Activated CD4-positive, alpha-beta T cell treated with anti-CD3 and anti-CD28 coated beads for 36 hours (primary cell): ENCODE measurements around the gene HNRNPA3. TPM values are rescaled to one million over a fixed set of nuclear protein-coding genes. Genes with fewer than 3 reads are reported as not detected.

ENCODE experiments used
- ATAC-seq: fragments of 200-7000 bp; cut with Tn5 transposase; one replicate; pipeline ENCODE4 v1.10.0; 2021; ENCODE audit warnings: mild to moderate bottlenecking, moderate library complexity
- CTCF ChIA-PET: fragments of 350-600 bp; sonication (Branson Sonifier 250); formaldehyde crosslinking; loops from one replicate; lab custom pipeline; 2021; ENCODE audit warnings: antibody characterized with exemption; lab: Charles Lee
- POLR2A ChIA-PET: fragments of 350-600 bp; sonication (Branson Sonifier 250); formaldehyde crosslinking; loops from one replicate; lab custom pipeline; 2021; ENCODE audit warnings: antibody characterized with exemption, inconsistent platforms; lab: Charles Lee
- DNase-seq: peaks from one replicate; pipeline ENCODE4 v3.0.0-alpha.2; 2020
- H3K27ac Mint-ChIP-seq: one replicate; pipeline ENCODE4 v1.8.0; 2021; ENCODE audit warnings: mixed read lengths
- H3K27me3 Mint-ChIP-seq: one replicate; pipeline ENCODE4 v1.8.0; 2021; ENCODE audit warnings: mixed read lengths
- H3K36me3 Mint-ChIP-seq: one replicate; pipeline ENCODE4 v1.8.0; 2021; ENCODE audit warnings: low read depth, mixed read lengths
- H3K4me1 Mint-ChIP-seq: one replicate; pipeline ENCODE4 v1.8.0; 2021; ENCODE audit warnings: mixed read lengths
- H3K4me3 Mint-ChIP-seq: one replicate; pipeline ENCODE4 v1.8.0; 2021; ENCODE audit warnings: mild to moderate bottlenecking, moderate library complexity, mixed read lengths
- H3K9me3 Mint-ChIP-seq: one replicate; pipeline ENCODE4 v1.8.0; 2021; ENCODE audit warnings: low read depth, mixed read lengths
- intact Hi-C, 2 experiments: fragments of 100-400 bp; cut with DNase I in 1 of 2; cut with micrococcal nuclease in 1 of 2; formaldehyde crosslinking; loops; one replicate each; pipeline versions ENCODE4 v1.14.2 to v1.15.1; 2022 to 2024; cut with DNase I, micrococcal nuclease
- total RNA-seq, 2 experiments: library from RNA; stranded (reverse); gene quantifications; one replicate each; pipeline ENCODE4 v1.2.3, GENCODE V29; 2021

HNRNPA3 gene
- total RNA-seq, 2 experiments from 2014 or later = 200 to 290 TPM

DNA sequence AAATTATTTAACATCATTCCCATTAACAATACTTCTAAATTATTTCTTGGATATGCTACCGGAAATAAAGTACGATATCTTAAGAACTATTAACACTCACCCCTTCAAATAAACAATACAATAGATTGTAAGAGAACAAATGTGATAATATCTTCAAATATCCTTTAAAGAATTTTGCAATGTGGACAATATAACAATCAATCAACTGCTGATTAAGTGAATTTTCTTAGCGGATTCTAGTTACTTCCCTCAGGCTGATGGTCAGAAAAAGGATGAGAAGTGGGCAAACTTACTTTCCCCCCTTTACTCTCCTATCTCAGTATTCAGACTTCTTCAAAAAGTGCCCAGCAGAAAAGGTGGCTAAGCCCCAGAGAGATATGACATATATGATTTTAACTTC is 41.1 kb downstream of the HNRNPA3 start:
- Mint-ChIP-seq H3K27me3 (no peaks in the 10 kb centered on the region), H3K27ac (no peak overlapping the region), H3K4me1 (peaks cover 89% of the 10 kb centered on the region), H3K4me3 (no peak overlapping the region), H3K9me3 (peaks cover 4% of the 10 kb centered on the region), H3K36me3 (peaks cover 65% of the 10 kb centered on the region)
- CTCF ChIA-PET = interaction anchor here (1.6 to 2.2 kb wide), 3 partner anchors 10 to 21 kb away, joined by 5 to 14 read pairs (median 14); partner anchors contain the start of gene NFE2L2
- POLR2A ChIA-PET = interaction anchor here (0.8 kb wide), 1 partner anchor 9 kb away, joined by 6 read pairs; no protein-coding TSS in a partner anchor
- DNase-seq (no peak), ATAC-seq (no peak)
- intact Hi-C loops = no loop called here

DNA sequence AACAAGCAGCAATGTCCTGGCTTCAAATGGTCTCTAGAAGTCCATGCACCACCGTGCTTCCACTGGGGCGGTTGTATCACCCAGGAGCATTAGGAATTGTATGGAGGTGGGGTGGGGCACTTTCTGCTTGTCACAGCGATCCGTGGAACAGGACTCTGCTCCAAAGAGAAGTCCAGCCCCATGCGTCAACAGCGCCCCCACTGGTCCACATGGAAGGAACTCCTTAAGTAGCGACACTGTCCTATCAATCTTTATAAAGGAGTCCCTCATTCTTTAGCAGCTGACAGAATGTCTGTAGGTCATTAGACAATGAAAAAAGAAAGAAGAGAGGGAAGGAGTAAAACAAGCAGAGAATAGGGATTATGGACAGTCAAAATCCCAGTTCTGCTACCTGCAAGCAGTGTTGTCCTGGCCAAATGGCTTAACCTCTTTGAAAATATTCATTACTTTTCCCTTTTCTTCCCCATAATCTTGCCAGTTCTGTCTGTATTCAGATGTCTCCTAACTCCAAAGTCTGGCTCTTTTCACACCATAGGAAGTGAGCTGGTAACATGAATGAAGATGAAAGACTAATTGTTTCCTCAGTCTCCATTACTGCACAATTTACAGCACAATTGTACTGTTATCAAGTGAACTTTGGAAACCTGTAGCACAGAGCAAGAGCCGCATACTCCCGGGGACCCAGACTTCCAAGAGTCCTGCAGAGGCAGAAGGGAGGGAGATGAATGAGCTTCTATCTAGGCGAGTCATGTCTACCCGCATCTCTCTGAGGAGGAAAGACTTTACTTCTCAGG is 42.0 kb downstream of the HNRNPA3 start:
- no peak for ATAC-seq

DNA sequence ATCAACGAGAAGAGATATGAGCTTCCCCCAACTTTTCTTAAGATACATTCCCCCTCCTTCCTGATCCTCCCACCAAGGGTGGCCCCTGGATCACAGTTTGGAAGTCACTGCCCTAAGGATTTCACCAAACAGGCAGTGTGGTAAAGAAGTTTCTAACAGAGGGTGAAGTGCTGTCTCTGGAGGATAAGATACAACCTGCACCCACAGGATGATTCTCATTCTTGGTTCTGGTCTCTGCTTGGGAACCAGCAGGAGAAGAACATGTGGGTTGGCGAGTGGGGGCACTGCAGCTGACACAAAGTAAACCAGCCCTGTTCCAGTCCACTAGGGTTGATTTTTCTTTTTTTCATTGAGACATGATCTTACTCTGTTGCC is 42.6 kb downstream of the HNRNPA3 start:
- peaks cover 72% of the 10 kb centered on the region for H3K36me3 Mint-ChIP-seq
- no peak for ATAC-seq
- H3K4me3 Mint-ChIP-seq = no peak overlapping the region

More for the DNA sequence above, 42.0 kb downstream of the HNRNPA3 start:
- Mint-ChIP-seq H3K27me3 (no peaks in the 10 kb centered on the region), H3K27ac (peak overlapping the region; percentile 88), H3K36me3 (peaks cover 69% of the 10 kb centered on the region), H3K4me1 (peaks cover 95% of the 10 kb centered on the region), H3K4me3 (no peak overlapping the region), H3K9me3 (peaks cover 4% of the 10 kb centered on the region)
- peak; percentile 58 for DNase-seq
- POLR2A ChIA-PET = interaction anchor here (1.0 to 1.5 kb wide), 5 partner anchors 9 to 37 kb away, joined by 3 to 5 read pairs (median 3); no protein-coding TSS in a partner anchor
- intact Hi-C loops = loop anchor here in 1 of 2 experiments (1.0 kb wide), 1 partner anchor 9 kb away; no protein-coding TSS in a partner anchor
- CTCF ChIA-PET = interaction anchor here (0.9 to 2.2 kb wide), 9 partner anchors 9 to 90 kb away, joined by 3 to 14 read pairs (median 4); partner anchors contain the start of gene NFE2L2

DNA sequence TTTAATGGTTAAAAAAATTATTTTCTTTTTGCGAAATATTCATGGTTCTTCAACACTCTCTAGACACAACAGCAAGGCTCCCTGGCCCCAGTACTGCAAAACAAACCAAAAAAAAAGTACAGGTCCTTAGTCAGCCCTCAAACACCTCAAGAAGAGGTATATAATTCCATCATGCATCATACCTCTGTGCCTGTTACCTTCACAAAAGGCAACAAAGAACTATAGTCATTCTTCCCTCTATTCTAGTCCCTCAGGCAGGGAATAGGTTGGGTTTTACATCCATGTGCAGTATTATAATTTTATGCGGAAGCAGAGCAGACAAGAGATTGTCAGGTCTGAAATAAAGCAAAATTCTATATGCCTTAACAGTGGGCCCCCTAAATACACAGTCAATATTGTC is 43.4 kb downstream of the HNRNPA3 start:
- no peaks in the 10 kb centered on the region for H3K27me3 Mint-ChIP-seq
- DNase-seq = no peak
- H3K36me3 Mint-ChIP-seq = peaks cover 69% of the 10 kb centered on the region
- ChIA-PET POLR2A (interaction anchor here (0.9 to 1.5 kb wide), 3 partner anchors 9 to 36 kb away, joined by 3 read pairs; no protein-coding TSS in a partner anchor), CTCF (interaction anchor here (0.7 to 1.4 kb wide), 5 partner anchors 27 to 91 kb away, joined by 3 to 6 read pairs (median 3); no protein-coding TSS in a partner anchor)
- peaks cover 93% of the 10 kb centered on the region for H3K4me1 Mint-ChIP-seq
- peak overlapping the region; percentile 79 for H3K27ac Mint-ChIP-seq
- H3K9me3 Mint-ChIP-seq = peaks cover 4% of the 10 kb centered on the region
- intact Hi-C loops = no loop called here
- H3K4me3 Mint-ChIP-seq = no peak overlapping the region
- no peak for ATAC-seq

More for the DNA sequence above, 42.6 kb downstream of the HNRNPA3 start:
- H3K27ac Mint-ChIP-seq = peak overlapping the region; percentile 88
- peaks cover 94% of the 10 kb centered on the region for H3K4me1 Mint-ChIP-seq
- ChIA-PET CTCF (interaction anchor here (0.9 to 2.2 kb wide), 10 partner anchors 9 to 91 kb away, joined by 3 to 14 read pairs (median 4); partner anchors contain the start of gene NFE2L2), POLR2A (interaction anchor here (1.0 to 1.5 kb wide), 5 partner anchors 8 to 37 kb away, joined by 3 to 5 read pairs (median 3); no protein-coding TSS in a partner anchor)
- intact Hi-C loops = loop anchor here in 1 of 2 experiments (1.0 kb wide), 1 partner anchor 10 kb away; no protein-coding TSS in a partner anchor
- no peaks in the 10 kb centered on the region for H3K27me3 Mint-ChIP-seq
- H3K9me3 Mint-ChIP-seq = peaks cover 4% of the 10 kb centered on the region
- DNase-seq = no peak

DNA sequence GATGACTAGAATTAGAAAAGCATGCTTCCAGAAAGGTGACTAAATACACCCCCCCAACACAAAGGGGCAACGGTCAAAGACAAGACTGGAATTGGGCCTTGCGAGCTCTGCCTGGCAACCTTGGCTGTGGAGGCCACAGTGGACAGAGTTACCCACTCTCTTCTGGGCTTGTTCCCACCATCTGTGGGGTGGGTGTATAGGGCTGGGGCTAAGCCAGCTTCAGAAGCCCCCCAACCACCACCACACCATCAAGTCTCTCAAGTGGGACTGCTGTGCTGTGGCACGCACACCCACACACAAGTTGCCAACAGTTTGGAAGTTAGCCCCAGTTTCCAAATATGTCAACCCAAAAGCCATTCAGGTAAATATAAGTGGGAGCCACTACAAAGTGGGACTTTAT is 44.1 kb downstream of the HNRNPA3 start:
- peaks cover 69% of the 10 kb centered on the region for H3K36me3 Mint-ChIP-seq
- DNase-seq (no peak), ATAC-seq (no peak)
- ChIA-PET CTCF (interaction anchor here (0.7 to 1.4 kb wide), 4 partner anchors 9 to 92 kb away, joined by 3 read pairs; no protein-coding TSS in a partner anchor), POLR2A (interaction anchor here (0.9 kb wide), 1 partner anchor 17 kb away, joined by 3 read pairs; no protein-coding TSS in a partner anchor)
- H3K4me3 Mint-ChIP-seq = no peak overlapping the region
- H3K27ac Mint-ChIP-seq = peak overlapping the region; percentile 79
- H3K4me1 Mint-ChIP-seq = peaks cover 93% of the 10 kb centered on the region
- no peaks in the 10 kb centered on the region for H3K27me3 Mint-ChIP-seq
- intact Hi-C loops = no loop called here
- H3K9me3 Mint-ChIP-seq = peaks cover 4% of the 10 kb centered on the region

DNA sequence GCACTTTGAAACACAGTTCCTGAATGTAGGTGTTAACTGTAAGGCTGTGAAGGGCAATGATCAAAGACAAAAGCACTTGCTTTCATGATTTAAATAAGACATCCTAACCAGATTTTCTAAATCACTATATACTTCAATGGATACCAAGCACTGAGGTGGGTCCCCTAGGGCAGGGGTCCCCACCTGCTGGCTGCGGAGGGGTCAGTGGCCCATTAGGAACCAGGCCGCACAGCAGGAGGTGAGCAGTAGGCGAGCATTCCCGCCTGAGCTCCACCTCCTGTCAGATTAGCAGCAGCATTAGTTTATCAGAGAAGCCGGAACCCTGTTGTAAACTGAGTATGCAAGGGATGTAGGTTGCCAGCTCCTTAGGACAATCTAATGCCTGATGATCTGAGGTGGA is 44.9 kb downstream of the HNRNPA3 start:
- DNase-seq (no peak), ATAC-seq (no peak)
- no peak overlapping the region for H3K4me3 Mint-ChIP-seq
- ChIA-PET CTCF (interaction anchor here (0.9 to 1.4 kb wide), 3 partner anchors 9 to 79 kb away, joined by 3 read pairs; no protein-coding TSS in a partner anchor), POLR2A (no interaction called here)
- H3K27me3 Mint-ChIP-seq = no peaks in the 10 kb centered on the region
- peaks cover 69% of the 10 kb centered on the region for H3K36me3 Mint-ChIP-seq
- intact Hi-C loops = no loop called here
- peaks cover 4% of the 10 kb centered on the region for H3K9me3 Mint-ChIP-seq
- H3K4me1 Mint-ChIP-seq = peaks cover 91% of the 10 kb centered on the region
- peak overlapping the region; percentile 79 for H3K27ac Mint-ChIP-seq

DNA sequence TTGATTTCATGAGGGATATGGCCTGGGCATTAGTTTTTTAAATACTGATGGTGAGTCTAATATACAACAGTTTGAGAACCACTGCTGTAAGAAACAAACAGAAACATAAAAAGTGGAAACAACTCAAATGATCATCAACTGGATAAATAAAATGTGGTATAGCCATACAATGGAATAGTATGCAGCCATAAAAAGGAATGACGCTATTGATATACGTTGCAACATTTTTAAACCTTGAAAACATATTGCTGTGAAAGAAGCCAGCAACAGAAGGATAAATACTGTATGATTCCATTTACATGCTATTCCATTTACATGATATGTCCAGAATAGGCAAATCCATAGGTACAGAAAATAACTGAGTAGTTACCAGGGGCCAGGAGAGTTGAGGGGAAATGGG is 45.5 kb downstream of the HNRNPA3 start:
- H3K4me3 Mint-ChIP-seq = no peak overlapping the region
- ATAC-seq = no peak
- H3K27me3 Mint-ChIP-seq = no peaks in the 10 kb centered on the region
- ChIA-PET POLR2A (no interaction called here), CTCF (no interaction called here)
- H3K36me3 Mint-ChIP-seq = peaks cover 68% of the 10 kb centered on the region
- peak overlapping the region; percentile 79 for H3K27ac Mint-ChIP-seq
- DNase-seq = no peak
- peaks cover 86% of the 10 kb centered on the region for H3K4me1 Mint-ChIP-seq
- intact Hi-C loops = no loop called here
- peaks cover 4% of the 10 kb centered on the region for H3K9me3 Mint-ChIP-seq

DNA sequence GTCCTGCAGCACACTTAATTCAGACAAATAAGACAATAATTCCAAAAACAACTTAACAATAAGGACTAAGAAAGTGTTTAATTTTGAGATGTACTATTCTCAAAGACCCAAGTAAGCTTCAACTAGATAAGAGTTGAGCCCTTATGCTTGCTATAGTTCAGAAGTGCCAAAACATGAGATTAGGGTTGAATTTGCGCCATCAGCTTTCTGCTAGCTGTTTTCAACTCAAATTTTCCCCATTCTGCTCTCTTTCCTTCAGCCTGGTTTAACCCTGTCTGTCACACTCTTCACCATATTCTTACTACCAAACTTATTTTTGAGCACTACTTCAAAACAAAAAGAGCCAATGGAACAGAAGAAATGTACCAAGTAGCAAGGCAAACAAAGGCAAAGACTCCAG is 47.8 kb downstream of the HNRNPA3 start:
- ChIA-PET CTCF (interaction anchor here (0.5 to 1.5 kb wide), 5 partner anchors 9 to 156 kb away, joined by 3 to 4 read pairs (median 3); no protein-coding TSS in a partner anchor), POLR2A (interaction anchor here (0.6 to 0.8 kb wide), 2 partner anchors 39 to 297 kb away, joined by 5 read pairs; no protein-coding TSS in a partner anchor)
- Mint-ChIP-seq H3K36me3 (peaks cover 54% of the 10 kb centered on the region), H3K9me3 (peaks cover 4% of the 10 kb centered on the region), H3K4me3 (peak overlapping the region; percentile 91), H3K4me1 (peaks cover 64% of the 10 kb centered on the region), H3K27ac (peak overlapping the region; percentile 61), H3K27me3 (no peaks in the 10 kb centered on the region)
- intact Hi-C loops = loop anchor here in 1 of 2 experiments (10.0 kb wide), 1 partner anchor 134 kb away; the partner anchor contains the start of gene AGPS
- no peak for DNase-seq
- ATAC-seq = no peak

DNA sequence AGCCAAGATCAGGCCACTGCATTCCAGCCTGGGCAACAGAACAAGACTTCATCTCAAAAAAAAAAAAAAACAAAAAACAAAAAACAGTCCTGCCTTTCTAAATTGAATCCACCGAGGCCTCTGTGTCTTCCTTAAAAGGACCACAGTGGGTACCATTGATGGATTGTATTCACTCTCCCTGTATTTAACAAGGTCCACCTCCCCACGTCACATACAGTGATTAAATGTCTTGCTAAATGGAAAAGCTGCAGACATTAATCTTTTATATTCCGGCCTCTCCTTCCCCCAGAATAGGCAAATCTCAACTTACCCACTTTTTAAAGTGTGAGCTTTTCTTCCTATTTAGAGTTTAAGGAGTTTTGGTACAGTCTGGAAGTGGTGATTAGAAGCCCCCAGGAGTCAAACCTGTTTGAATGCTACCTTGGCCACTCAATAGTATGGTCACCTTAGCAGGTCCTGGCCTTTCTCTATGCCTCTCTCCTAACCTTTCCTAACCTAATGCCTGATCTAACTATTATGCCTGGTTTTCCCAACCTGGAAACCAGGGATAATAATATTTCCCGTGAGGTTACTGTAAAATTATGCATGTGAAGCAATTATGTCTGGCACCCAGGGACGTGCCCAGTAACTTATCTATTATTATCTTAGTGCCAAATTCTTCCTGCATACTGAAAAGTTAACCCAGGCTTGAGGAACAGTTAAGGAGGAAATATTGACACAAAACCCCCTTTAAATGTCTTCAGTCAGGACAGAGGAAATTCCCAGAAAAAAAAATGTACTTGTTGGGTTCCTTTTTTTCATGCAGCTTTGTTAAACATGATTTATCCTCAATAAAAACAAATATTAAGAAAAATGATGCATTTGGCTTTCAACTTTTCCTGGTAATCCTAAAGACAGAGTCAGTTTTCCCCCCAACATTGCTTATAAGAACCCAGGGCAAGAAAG is 48.8 kb downstream of the HNRNPA3 start:
- Mint-ChIP-seq H3K36me3 (peaks cover 50% of the 10 kb centered on the region), H3K27me3 (no peaks in the 10 kb centered on the region), H3K9me3 (peaks cover 4% of the 10 kb centered on the region), H3K4me1 (peaks cover 63% of the 10 kb centered on the region), H3K4me3 (peak overlapping the region; percentile 91), H3K27ac (peak overlapping the region; percentile 98)
- no peak for ATAC-seq
- CTCF ChIA-PET = interaction anchor here (0.6 to 1.0 kb wide), 2 partner anchors 37 to 155 kb away, joined by 3 read pairs; no protein-coding TSS in a partner anchor
- intact Hi-C loops = loop anchor here (2.0 to 10.0 kb wide), 4 partner anchors 17 to 155 kb away; partner anchors contain the start of gene AGPS (in 1 of the 2)
- DNase-seq = no peak
- POLR2A ChIA-PET = interaction anchor here (0.6 kb wide), 1 partner anchor 35 kb away, joined by 3 read pairs; no protein-coding TSS in a partner anchor

DNA sequence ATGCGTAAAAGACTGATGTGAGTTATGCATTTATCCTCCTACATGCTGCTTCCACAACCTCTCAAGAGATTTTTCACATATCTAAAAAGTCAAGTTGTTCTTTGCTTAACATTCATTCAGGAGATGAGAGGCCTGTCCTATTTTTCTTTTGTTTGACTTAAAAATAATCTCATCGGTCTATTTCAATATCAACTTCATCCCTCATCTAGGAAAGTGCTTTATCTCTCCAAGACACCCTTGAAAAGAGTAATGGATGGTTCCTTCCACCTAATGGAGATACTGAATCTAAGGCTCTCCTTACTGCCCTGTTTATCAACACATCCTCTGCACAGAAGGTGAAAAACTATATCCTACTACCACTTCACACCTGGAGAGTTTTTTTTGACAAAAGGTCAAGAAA is 49.5 kb downstream of the HNRNPA3 start:
- H3K27ac Mint-ChIP-seq = peak overlapping the region; percentile 98
- no peak for ATAC-seq
- ChIA-PET CTCF (interaction anchor here (3.1 to 4.4 kb wide), 4 partner anchors 12 to 97 kb away, joined by 15 to 47 read pairs (median 19); partner anchors contain the start of gene HNRNPA3), POLR2A (interaction anchor here (1.5 kb wide), 1 partner anchor 9 kb away, joined by 6 read pairs; no protein-coding TSS in a partner anchor)
- H3K4me3 Mint-ChIP-seq = peak overlapping the region; percentile 91
- H3K9me3 Mint-ChIP-seq = peaks cover 4% of the 10 kb centered on the region
- no peaks in the 10 kb centered on the region for H3K27me3 Mint-ChIP-seq
- no peak for DNase-seq
- intact Hi-C loops = loop anchor here (2.0 to 10.0 kb wide), 4 partner anchors 17 to 155 kb away; partner anchors contain the start of gene AGPS (in 1 of the 2)
- peaks cover 62% of the 10 kb centered on the region for H3K4me1 Mint-ChIP-seq
- peaks cover 49% of the 10 kb centered on the region for H3K36me3 Mint-ChIP-seq
